ENCODE results near the gene AZI2.

- TF ChIP-seq CTCF (tag by site-specific recombination; IDR thresholded peaks at IDR 0.05): no peak
- TF ChIP-seq ZBTB49 (tag by site-specific recombination; IDR thresholded peaks at IDR 0.05; ENCODE audit: low read depth): no peak
- no peak for TF ChIP-seq ELK4 (IDR thresholded peaks at IDR 0.05; ENCODE audit: borderline replicate concordance, low read depth, low read length)
- no peak for TF ChIP-seq ZNF274 (IDR thresholded peaks at IDR 0.05; ENCODE audit: low read length)
- TF ChIP-seq ZNF274 (tag by site-specific recombination; IDR thresholded peaks at IDR 0.05; ENCODE audit: borderline replicate concordance): no peak
- no peak for TF ChIP-seq ATF2 (tag by site-specific recombination; IDR thresholded peaks at IDR 0.05; ENCODE audit: low read depth)
- no peak for TF ChIP-seq ZNF184 (tag by site-specific recombination; IDR thresholded peaks at IDR 0.05)
- TF ChIP-seq ZFP37 (tag by site-specific recombination; IDR thresholded peaks at IDR 0.05): no peak
- no peak for TF ChIP-seq ZFHX2 (tag by site-specific recombination; conservative IDR thresholded peaks at IDR 0.05)
- no peak for TF ChIP-seq GLI2 (tag by site-specific recombination; IDR thresholded peaks at IDR 0.05; ENCODE audit: borderline replicate concordance, low read depth)
- TF ChIP-seq REST (tag by site-specific recombination; IDR thresholded peaks at IDR 0.05): no peak
- TF ChIP-seq ZNF24 (tag by site-specific recombination; IDR thresholded peaks at IDR 0.05): no peak
- no peak for TF ChIP-seq ZIC2 (tag by site-specific recombination; IDR thresholded peaks at IDR 0.05)
- no peak for TF ChIP-seq ZNF354C (tag by site-specific recombination; IDR thresholded peaks at IDR 0.05; ENCODE audit: borderline replicate concordance, low read depth)
- no peak for TF ChIP-seq SCRT1 (tag by site-specific recombination; IDR thresholded peaks at IDR 0.05; ENCODE audit: borderline replicate concordance)
Measured at GRCh38 chr3:28299705-28300104, 48.9 kb downstream of the AZI2 start.
